Right lobe of liver (tissue), 6 donors: ENCODE measurements around the gene CFAP52. TPM values are rescaled to one million over a fixed set of nuclear protein-coding genes. Genes with fewer than 3 reads are reported as not detected.
"Not testable (repeated sequence)": the region's sequence is repeated elsewhere in the genome, so short reads cannot be mapped to it uniquely, and the experiment has no call there.

ENCODE experiments used
- ATAC-seq, 4 donors: fragments of 200-7000 bp; cut with Tn5 transposase; one replicate each; pipeline ENCODE4 v1.9.1; 2020; ENCODE audit warnings: mild to moderate bottlenecking in 4 of 4, moderate library complexity in 4 of 4
- DNase-seq, 3 donors: peaks; one replicate each; pipeline ENCODE4 v3.0.0-alpha.2; 2020
- H3K27ac ChIP-seq, 3 donors: fragments of 200-600 bp; one replicate each; pipeline ENCODE4 v1.8.0; 2022
- H3K27me3 ChIP-seq, 2 donors: fragments of 200-600 bp; one replicate each; pipeline ENCODE4 v1.8.0; 2022
- H3K36me3 ChIP-seq, 4 donors: fragments of 200-600 bp; sonication (generic) in 1 of 4; one replicate each; pipeline versions ENCODE4 v1.5.1 to v1.8.0; 2017 to 2022; ENCODE audit warnings: control low read depth in 1 of 4
- H3K4me1 ChIP-seq, 4 donors: fragments of 200-600 bp; sonication (generic) in 1 of 4; one replicate each; pipeline versions ENCODE4 v1.5.1 to v1.8.0; 2017 to 2022; ENCODE audit warnings: control low read depth in 1 of 4
- H3K4me3 ChIP-seq, 3 donors: fragments of 200-600 bp; one replicate each; pipeline ENCODE4 v1.8.0; 2022
- H3K9me3 ChIP-seq, 4 donors: fragments of 200-600 bp; sonication (generic) in 1 of 4; one replicate each; pipeline versions ENCODE4 v1.5.1 to v1.8.0; 2017 to 2022; ENCODE audit warnings: control low read depth in 1 of 4
- POLR2A ChIP-seq: fragments of 450-650 bp; IDR thresholded peaks from one replicate; pipeline ENCODE4 v1.6.1; 2017; ENCODE audit warnings: antibody characterized with exemption, mild to moderate bottlenecking
- WGBS: methylation state at CpG from one replicate; pipeline ENCODE4 v1.1.6; 2018; ENCODE audit warnings: low coverage, low lambda C conversion rate; ENCODE audit not compliant: insufficient coverage; ENCODE audit errors: missing lambda C conversion rate; 5-methylcytosine and 5-hydroxymethylcytosine counted together
- intact Hi-C, 2 donors: fragments of 100-400 bp; cut with DNase I; formaldehyde crosslinking; loops; one replicate each; pipeline versions ENCODE4 v1.11.2 to v1.14.1; 2022
- total RNA-seq, 6 experiments: library from RNA; depleted of rRNA in 2 of 6; stranded (reverse); fragments of >200 nt in 2 of 6; fragmentation: NEBNext Ultra II Directional in 3 of 6; extraction: Animal tissue kit (Norgen Biotek cat#: 25700) in 3 of 6; gene quantifications; one replicate each; pipeline versions ENCODE4 v1.1.0 to v1.2.4, GENCODE V29; 2016 to 2023
- TF ChIP-seq, protein P1 (sequence below), 4 donors: fragments of 200-600 bp in 3 of 4; fragments of 450-650 bp in 1 of 4; IDR thresholded peaks; one replicate each; pipeline versions ENCODE4 v1.5.1 to v1.8.0; 2016 to 2022; ENCODE audit warnings: antibody characterized with exemption in 4 of 4, mild to moderate bottlenecking in 2 of 4
- donor health status: DM: no; HTN: yes; CAD: no.
- donor health status: DM: no; HTN: no; CAD: no.
- donor health status: DM: no; HTN: no; CAD: no.
- donor health status: DM: no; HTN: yes; CAD: no.
- donor health status: DM: no; HTN: yes; CAD: no.

CFAP52 gene
- total RNA-seq, 6 experiments from 2014 or later, result not detected

DNA sequence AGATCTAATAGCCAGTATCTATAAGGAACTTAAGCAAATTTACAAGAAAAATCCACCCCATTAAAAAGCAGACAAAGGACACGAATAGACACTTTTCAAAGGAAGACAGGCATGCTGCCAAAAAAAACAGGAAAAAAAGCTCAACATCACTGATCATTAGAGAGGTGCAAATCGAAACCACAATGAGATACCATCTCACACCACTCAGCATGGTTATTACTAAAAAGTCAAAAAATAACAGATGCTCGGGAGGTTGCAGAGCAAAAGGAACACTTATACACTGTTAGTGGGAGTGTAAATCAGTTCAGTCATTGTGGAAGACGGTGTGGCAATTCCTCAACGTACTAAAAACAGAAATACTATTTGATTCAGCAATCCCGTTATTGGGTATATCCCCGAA is 10.4 kb upstream of the CFAP52 start:
- intact Hi-C loops, result no loop called here
- no peak for DNase-seq
- Histone ChIP-seq H3K4me3 (no peak overlapping the region), H3K9me3 (no peaks in the 10 kb centered on the region), H3K36me3 (peaks cover 0 to 17% (median 5%) of the 10 kb centered on the region in 4 donors), H3K27me3 (no peaks in the 10 kb centered on the region), H3K27ac (no peak overlapping the region), H3K4me1 (no peaks in the 10 kb centered on the region)
- WGBS, result 45% methylated on average over 7 of the region's 7 CpGs
- ATAC-seq, result no peak
- TF ChIP-seq, protein P1, sequence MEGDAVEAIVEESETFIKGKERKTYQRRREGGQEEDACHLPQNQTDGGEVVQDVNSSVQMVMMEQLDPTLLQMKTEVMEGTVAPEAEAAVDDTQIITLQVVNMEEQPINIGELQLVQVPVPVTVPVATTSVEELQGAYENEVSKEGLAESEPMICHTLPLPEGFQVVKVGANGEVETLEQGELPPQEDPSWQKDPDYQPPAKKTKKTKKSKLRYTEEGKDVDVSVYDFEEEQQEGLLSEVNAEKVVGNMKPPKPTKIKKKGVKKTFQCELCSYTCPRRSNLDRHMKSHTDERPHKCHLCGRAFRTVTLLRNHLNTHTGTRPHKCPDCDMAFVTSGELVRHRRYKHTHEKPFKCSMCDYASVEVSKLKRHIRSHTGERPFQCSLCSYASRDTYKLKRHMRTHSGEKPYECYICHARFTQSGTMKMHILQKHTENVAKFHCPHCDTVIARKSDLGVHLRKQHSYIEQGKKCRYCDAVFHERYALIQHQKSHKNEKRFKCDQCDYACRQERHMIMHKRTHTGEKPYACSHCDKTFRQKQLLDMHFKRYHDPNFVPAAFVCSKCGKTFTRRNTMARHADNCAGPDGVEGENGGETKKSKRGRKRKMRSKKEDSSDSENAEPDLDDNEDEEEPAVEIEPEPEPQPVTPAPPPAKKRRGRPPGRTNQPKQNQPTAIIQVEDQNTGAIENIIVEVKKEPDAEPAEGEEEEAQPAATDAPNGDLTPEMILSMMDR (IDR thresholded peaks at IDR 0.05), result no peak
- no peak for TF ChIP-seq POLR2A

DNA sequence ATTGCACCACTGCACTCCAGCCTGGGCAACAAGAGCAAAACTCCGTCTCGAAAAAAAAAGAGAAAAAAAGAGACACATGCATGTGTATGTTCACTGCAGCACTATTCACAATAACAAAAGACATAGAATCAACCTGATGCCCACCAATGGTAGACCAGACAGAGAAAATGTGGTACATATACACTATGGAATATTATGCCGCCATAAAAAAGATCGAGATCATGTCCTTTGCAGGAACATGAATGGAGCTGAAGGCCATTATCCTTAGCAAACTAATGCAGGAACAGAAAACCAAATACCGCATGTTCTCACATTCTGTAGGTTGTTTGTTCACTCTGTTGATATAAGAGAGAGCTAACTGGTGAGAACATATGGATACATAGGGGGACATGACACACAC is 9.7 kb upstream of the CFAP52 start:
- H3K4me3 ChIP-seq, H3K4me1 ChIP-seq, H3K9me3 ChIP-seq, ATAC-seq, H3K27me3 ChIP-seq, intact Hi-C loops, H3K27ac ChIP-seq, DNase-seq: not testable (repeated sequence)
- peaks cover 0 to 17% (median 5%) of the 10 kb centered on the region in 4 donors for H3K36me3 ChIP-seq
- WGBS, result 97% methylated on average over 3 of the region's 5 CpGs

GRCh38 chr17:9568004-9568403 is 8.4 kb upstream of the CFAP52 start:
- H3K4me3 ChIP-seq, result no peak overlapping the region
- intact Hi-C loops, result no loop called here
- H3K27me3 ChIP-seq, result no peaks in the 10 kb centered on the region
- H3K9me3 ChIP-seq, result no peaks in the 10 kb centered on the region
- no peak for ATAC-seq
- DNase-seq, result no peak
- TF ChIP-seq, protein P1 (IDR thresholded peaks at IDR 0.05), result no peak
- no peak for TF ChIP-seq POLR2A
- peaks cover 0 to 17% (median 5%) of the 10 kb centered on the region in 4 donors for H3K36me3 ChIP-seq
- H3K27ac ChIP-seq, result no peak overlapping the region
- H3K4me1 ChIP-seq, result no peaks in the 10 kb centered on the region

DNA sequence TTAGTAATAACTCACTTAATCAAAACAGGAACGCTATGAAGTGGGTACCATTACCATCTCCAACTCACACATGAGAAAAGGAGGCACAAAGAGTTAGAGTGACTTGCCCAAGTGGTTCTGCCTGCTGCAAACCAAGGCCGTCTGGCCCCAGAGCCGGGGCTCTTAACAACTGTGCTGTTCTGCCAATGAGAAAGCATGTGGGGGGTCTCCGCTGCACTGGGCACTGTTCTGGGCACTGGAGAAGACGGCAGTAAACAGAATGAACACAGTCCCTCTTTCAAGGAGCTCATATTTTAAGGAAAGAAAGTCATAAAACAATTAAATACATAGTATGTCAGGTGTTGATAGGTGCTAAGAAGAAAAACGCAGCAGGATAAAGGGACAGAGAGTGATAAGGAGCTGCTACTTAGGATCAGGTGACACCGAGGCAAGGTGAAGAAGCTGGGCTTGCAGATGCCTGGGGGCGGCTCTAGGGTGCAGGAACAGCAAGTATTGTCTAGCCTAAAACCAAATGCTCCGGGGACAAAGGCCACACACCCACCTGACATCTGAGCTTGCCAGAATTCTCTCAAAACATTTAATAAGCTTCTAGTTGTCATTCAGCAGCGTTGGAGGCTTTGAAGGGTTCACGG is 7.4 kb upstream of the CFAP52 start:
- H3K36me3 ChIP-seq, result peaks cover 0 to 17% (median 5%) of the 10 kb centered on the region in 4 donors
- intact Hi-C loops, result no loop called here
- DNase-seq (no peak), ATAC-seq (no peak)
- H3K27me3 ChIP-seq, result no peaks in the 10 kb centered on the region
- H3K4me1 ChIP-seq, result no peaks in the 10 kb centered on the region
- 86% methylated on average over 7 of the region's 11 CpGs for WGBS
- TF ChIP-seq, protein P1 (IDR thresholded peaks at IDR 0.05), result no peak
- TF ChIP-seq POLR2A, result no peak
- H3K27ac ChIP-seq, result no peak overlapping the region
- H3K4me3 ChIP-seq, result no peak overlapping the region
- H3K9me3 ChIP-seq, result no peaks in the 10 kb centered on the region

GRCh38 chr17:9571201-9571600 is 5.2 kb upstream of the CFAP52 start:
- ATAC-seq (no peak), DNase-seq (no peak)
- Histone ChIP-seq H3K4me1 (peaks cover 0 to 7% (median 2%) of the 10 kb centered on the region in 4 donors), H3K9me3 (no peaks in the 10 kb centered on the region), H3K4me3 (no peak overlapping the region), H3K27ac (no peak overlapping the region), H3K27me3 (no peaks in the 10 kb centered on the region), H3K36me3 (peaks cover 0 to 17% (median 5%) of the 10 kb centered on the region in 4 donors)
- intact Hi-C loops, result loop anchor here in 1 of 2 donors (10.0 kb wide), 1 partner anchor 104 kb away; no protein-coding TSS in a partner anchor
- WGBS, result 95% methylated on average over 3 of the region's 10 CpGs
- TF ChIP-seq POLR2A, result no peak
- TF ChIP-seq, protein P1 (IDR thresholded peaks at IDR 0.05), result no peak
